ENCODE results near the gene SPINT2.
A peak's percentile ranks its signal among the peaks of the same experiment; 100 is the strongest.
"Not testable (repeated sequence)": the region's sequence is repeated elsewhere in the genome, so short reads cannot be mapped to it uniquely, and the experiment has no call there.

SPINT2 gene

GRCh38 chr19:38321646-38322196 is 57.3 kb downstream of the SPINT2 start:
- DNase-seq = no peak

GRCh38 chr19:38323291-38323690 is 58.9 kb downstream of the SPINT2 start:
- DNase-seq = no peak

- no peak for DNase-seq
Observed at GRCh38 chr19:38324431-38324830, 60.1 kb downstream of the SPINT2 start.

- DNase-seq = no peak
Observed at GRCh38 chr19:38326591-38326990, 62.2 kb downstream of the SPINT2 start.

GRCh38 chr19:38329651-38330050 is 65.3 kb downstream of the SPINT2 start:
- no peak for DNase-seq

- DNase-seq = no peak
Observed at GRCh38 chr19:38331728-38332127, 67.4 kb downstream of the SPINT2 start.

- no peak for DNase-seq
Observed at GRCh38 chr19:38333245-38333644, 68.9 kb downstream of the SPINT2 start.

- DNase-seq = peak; percentile 91 to 92
Observed at GRCh38 chr19:38335949-38336637, 71.7 kb downstream of the SPINT2 start.

GRCh38 chr19:38336638-38337359 is 72.4 kb downstream of the SPINT2 start:
- peak; percentile 79 to 84 for DNase-seq

- no peak for DNase-seq
Observed at GRCh38 chr19:38337360-38337653, 72.9 kb downstream of the SPINT2 start.

GRCh38 chr19:38339011-38339410 is 74.6 kb downstream of the SPINT2 start:
- DNase-seq = not testable (repeated sequence)

- no peak for DNase-seq
Observed at GRCh38 chr19:38340927-38341326, 76.6 kb downstream of the SPINT2 start.

Measured in hippocampal formation (tissue), 2 donors.